ENCODE data around the gene TRAPPC3.

DNA sequence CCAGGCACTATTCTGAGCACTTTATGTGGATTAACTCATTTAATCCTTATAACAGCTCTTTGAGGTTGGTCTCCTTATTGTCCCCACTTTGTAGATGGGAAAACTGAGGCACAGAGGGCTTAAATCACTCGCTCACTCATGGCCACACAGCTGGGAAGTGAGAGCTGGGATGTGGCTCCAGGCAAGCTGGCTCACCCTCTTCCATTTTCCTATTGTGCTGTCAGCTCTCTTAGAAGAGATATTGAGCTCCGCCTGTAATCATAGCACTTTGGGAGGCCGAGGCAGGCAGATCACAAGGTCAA, 20.4 kb downstream of the TRAPPC3 start:
- TF ChIP-seq EP300 (IDR thresholded peaks at IDR 0.05; ENCODE audit: low read depth) (no peak), POLR2AphosphoS5 (IDR thresholded peaks at IDR 0.05) (no peak)
- TF ChIP-seq, protein P1, sequence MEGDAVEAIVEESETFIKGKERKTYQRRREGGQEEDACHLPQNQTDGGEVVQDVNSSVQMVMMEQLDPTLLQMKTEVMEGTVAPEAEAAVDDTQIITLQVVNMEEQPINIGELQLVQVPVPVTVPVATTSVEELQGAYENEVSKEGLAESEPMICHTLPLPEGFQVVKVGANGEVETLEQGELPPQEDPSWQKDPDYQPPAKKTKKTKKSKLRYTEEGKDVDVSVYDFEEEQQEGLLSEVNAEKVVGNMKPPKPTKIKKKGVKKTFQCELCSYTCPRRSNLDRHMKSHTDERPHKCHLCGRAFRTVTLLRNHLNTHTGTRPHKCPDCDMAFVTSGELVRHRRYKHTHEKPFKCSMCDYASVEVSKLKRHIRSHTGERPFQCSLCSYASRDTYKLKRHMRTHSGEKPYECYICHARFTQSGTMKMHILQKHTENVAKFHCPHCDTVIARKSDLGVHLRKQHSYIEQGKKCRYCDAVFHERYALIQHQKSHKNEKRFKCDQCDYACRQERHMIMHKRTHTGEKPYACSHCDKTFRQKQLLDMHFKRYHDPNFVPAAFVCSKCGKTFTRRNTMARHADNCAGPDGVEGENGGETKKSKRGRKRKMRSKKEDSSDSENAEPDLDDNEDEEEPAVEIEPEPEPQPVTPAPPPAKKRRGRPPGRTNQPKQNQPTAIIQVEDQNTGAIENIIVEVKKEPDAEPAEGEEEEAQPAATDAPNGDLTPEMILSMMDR (IDR thresholded peaks at IDR 0.05): no peak

Data from transverse colon (tissue), 4 donors.